CD14-positive monocyte (primary cell): ENCODE data around the gene YTHDF1. TPM values are rescaled to one million over a fixed set of nuclear protein-coding genes. Genes with fewer than 3 reads are reported as not detected.

ENCODE experiments used
- DNase-seq, 3 donors: peaks; one replicate each; pipeline ENCODE4 v3.0.0-alpha.2; 2011 to 2022
- H2AFZ ChIP-seq: 2 replicates; pipeline ENCODE4 v1.6.0; 2012; ENCODE audit warnings: mild to moderate bottlenecking, low read depth, low read length, inconsistent platforms; ENCODE audit not compliant: insufficient read depth, poor library complexity, severe bottlenecking
- H3K27ac ChIP-seq, 2 donors: 1 replicate in 1 of 2; 2 replicates in 1 of 2; pipeline ENCODE4 v1.5.1; 2012 to 2013; ENCODE audit warnings: low read length in 2 of 2, control low read depth in 1 of 2, inconsistent platforms in 1 of 2, low read depth in 1 of 2, mild to moderate bottlenecking in 1 of 2
- H3K27me3 ChIP-seq, 2 donors: one replicate each; pipeline versions ENCODE4 v1.6.0 to v1.6.1; 2011 to 2013; ENCODE audit warnings: low read length in 2 of 2; ENCODE audit not compliant: control insufficient read depth in 2 of 2, insufficient read depth in 2 of 2
- H3K36me3 ChIP-seq, 2 donors: replicated peaks in 1 of 2; 1 replicate in 1 of 2; 2 replicates in 1 of 2; pipeline versions ENCODE4 v1.5.1 to v1.6.1; 2012 to 2013; ENCODE audit warnings: low read length in 2 of 2, control low read depth in 1 of 2, inconsistent platforms in 1 of 2, mild to moderate bottlenecking in 1 of 2; ENCODE audit not compliant: insufficient read depth in 2 of 2, control insufficient read depth in 1 of 2
- H3K4me1 ChIP-seq, 2 donors: 1 replicate in 1 of 2; 2 replicates in 1 of 2; pipeline versions ENCODE4 v1.5.1 to v1.6.1; 2012 to 2013; ENCODE audit warnings: low read length in 2 of 2, control low read depth in 1 of 2, inconsistent platforms in 1 of 2, mild to moderate bottlenecking in 1 of 2, moderate library complexity in 1 of 2; ENCODE audit not compliant: insufficient read depth in 2 of 2, control insufficient read depth in 1 of 2
- H3K4me2 ChIP-seq: replicated peaks from 2 replicates; pipeline ENCODE3; 2012; ENCODE audit warnings: low read length, moderate library complexity, mild to moderate bottlenecking; ENCODE audit not compliant: poor library complexity, severe bottlenecking; ENCODE audit errors: extremely low read depth
- H3K4me3 ChIP-seq, 3 experiments: fragments of 200-600 bp in 1 of 3; sonication (generic) in 1 of 3; replicated peaks in 1 of 3; 1 replicate in 2 of 3; 2 replicates in 1 of 3; pipeline ENCODE4 v1.5.1; 2011 to 2013; ENCODE audit warnings: low read length in 3 of 3, mild to moderate bottlenecking in 3 of 3, control low read depth in 2 of 3, low read depth in 2 of 3, inconsistent platforms in 1 of 3, moderate library complexity in 1 of 3
- H3K79me2 ChIP-seq: 2 replicates; pipeline ENCODE4 v1.6.0; 2012; ENCODE audit warnings: mild to moderate bottlenecking, control low read depth, inconsistent platforms, low read length, moderate library complexity; ENCODE audit not compliant: insufficient read depth
- H3K9ac ChIP-seq: 2 replicates; pipeline ENCODE4 v1.6.0; 2017; ENCODE audit warnings: low read length, mild to moderate bottlenecking; ENCODE audit not compliant: insufficient read depth, poor library complexity, severe bottlenecking
- H3K9me3 ChIP-seq, 2 donors: replicated peaks in 1 of 2; 1 replicate in 1 of 2; 2 replicates in 1 of 2; pipeline versions ENCODE4 v1.5.1 to v1.6.1; 2012 to 2013; ENCODE audit warnings: low read length in 2 of 2, control low read depth in 1 of 2; ENCODE audit not compliant: control insufficient read depth in 1 of 2, insufficient read depth in 1 of 2
- H4K20me1 ChIP-seq: 2 replicates; pipeline ENCODE4 v1.6.0; 2012; ENCODE audit warnings: mild to moderate bottlenecking, low read length, control low read depth, moderate library complexity; ENCODE audit not compliant: insufficient read depth
- H3K27ac Mint-ChIP-seq, 7 donors: one replicate each; pipeline ENCODE4 v1.8.0; 2020; ENCODE audit warnings: mild to moderate bottlenecking in 7 of 7, mixed read lengths in 7 of 7, moderate library complexity in 6 of 7, inconsistent platforms in 2 of 7
- H3K27me3 Mint-ChIP-seq, 3 donors: one replicate each; pipeline ENCODE4 v1.8.0; 2021 to 2022; ENCODE audit warnings: low read depth in 3 of 3, mild to moderate bottlenecking in 3 of 3, mixed read lengths in 3 of 3, moderate library complexity in 3 of 3, inconsistent platforms in 1 of 3
- H3K36me3 Mint-ChIP-seq, 2 donors: one replicate each; pipeline ENCODE4 v1.8.0; 2020; ENCODE audit warnings: mixed read lengths in 2 of 2, inconsistent platforms in 1 of 2, mild to moderate bottlenecking in 1 of 2
- H3K4me1 Mint-ChIP-seq: one replicate; pipeline ENCODE4 v1.8.0; 2020; ENCODE audit warnings: mild to moderate bottlenecking, mixed read lengths
- H3K4me3 Mint-ChIP-seq, 2 donors: one replicate each; pipeline ENCODE4 v1.8.0; 2020; ENCODE audit warnings: mild to moderate bottlenecking in 2 of 2, mixed read lengths in 2 of 2, moderate library complexity in 1 of 2
- H3K9me3 Mint-ChIP-seq, 7 donors: one replicate each; pipeline ENCODE4 v1.8.0; 2020 to 2022; ENCODE audit warnings: mixed read lengths in 7 of 7, mild to moderate bottlenecking in 6 of 7, moderate library complexity in 6 of 7, inconsistent platforms in 2 of 7
- CTCF ChIP-seq: fragments of 200-600 bp; IDR thresholded peaks from one replicate; pipeline ENCODE4 v1.8.0; 2022; ENCODE audit warnings: antibody characterized with exemption, mild to moderate bottlenecking
- WGBS: methylation state at CpG from one replicate; pipeline ENCODE4 v1.1.5; 2013; ENCODE audit warnings: missing lambda C conversion rate; ENCODE audit not compliant: insufficient coverage; 5-methylcytosine and 5-hydroxymethylcytosine counted together
- intact Hi-C, 2 donors: fragments of 100-400 bp; cut with micrococcal nuclease; formaldehyde crosslinking; loops; one replicate each; pipeline versions ENCODE4 v1.15.0 to v1.15.1; 2023
- polyA plus RNA-seq, 3 donors: library from polyadenylated mRNA; depleted of rRNA in 1 of 3; unstranded in 2 of 3; stranded (reverse) in 1 of 3; fragments of 300-500 nt in 2 of 3; fragments of >200 nt in 1 of 3; fragmentation: Illumina TruSeq in 2 of 3; gene quantifications; 1 replicate in 2 of 3; 2 replicates in 1 of 3; pipeline ENCODE4 v1.2.3, GENCODE V29; 2012 to 2021

The YTHDF1 gene
- polyA plus RNA-seq, 3 donors: 18.0 to 33.4 (median 25.9) TPM

GRCh38 chr20:63215101-63216040, 560 bp downstream of the YTHDF1 start:
- Histone ChIP-seq H3K9me3 (no peaks in the 10 kb centered on the region), H3K4me2 (peak overlapping the region; percentile 92), H3K27me3 (no peaks in the 10 kb centered on the region), H3K4me1 (peaks cover 15 to 19% of the 10 kb centered on the region in 2 donors), H3K4me3 (peak overlapping the region; percentile 69 to 89 (median 85)), H2AFZ (peak overlapping the region; percentile 83), H3K36me3 (peaks cover 30 to 43% of the 10 kb centered on the region in 2 donors), H3K9ac (peak overlapping the region; percentile 90), H3K79me2 (peaks cover 54% of the 10 kb centered on the region), H3K27ac (peak overlapping the region; percentile 62 to 86), H4K20me1 (peaks cover 49% of the 10 kb centered on the region)
- Mint-ChIP-seq H3K36me3 (peaks cover 32 to 40% of the 10 kb centered on the region in 2 donors), H3K27me3 (peaks cover 3 to 6% (median 6%) of the 10 kb centered on the region in 3 donors), H3K27ac (peak overlapping the region; percentile 85 to 95 (median 91)), H3K4me1 (peaks cover 24% of the 10 kb centered on the region), H3K4me3 (peak overlapping the region; percentile 91 to 93), H3K9me3 (no peaks in the 10 kb centered on the region)
- peak in 1 of 3 donors; percentile 36 for DNase-seq
- TF ChIP-seq CTCF: no peak
- 3% methylated on average over 80 of the region's 81 CpGs for WGBS
- intact Hi-C loops: loop anchor here (2.0 to 10.0 kb wide), 2 partner anchors 281 to 287 kb away; partner anchors contain the start of gene GID8 (in 1 of the 2)

- Mint-ChIP-seq H3K36me3 (peaks cover 38 to 49% of the 10 kb centered on the region in 2 donors), H3K27ac (peak overlapping the region in 3 of 7 donors; percentile 20 to 94 (median 44)), H3K27me3 (peaks cover 0 to 2% (median 2%) of the 10 kb centered on the region in 3 donors), H3K4me1 (peaks cover 24% of the 10 kb centered on the region), H3K9me3 (no peaks in the 10 kb centered on the region), H3K4me3 (peak overlapping the region; percentile 91 to 93)
- Histone ChIP-seq H3K9me3 (no peaks in the 10 kb centered on the region), H3K4me2 (peak overlapping the region; percentile 92), H2AFZ (no peak overlapping the region), H4K20me1 (peaks cover 58% of the 10 kb centered on the region), H3K4me3 (peak overlapping the region in 1 of 3 experiments; percentile 85), H3K79me2 (peaks cover 62% of the 10 kb centered on the region), H3K27me3 (no peaks in the 10 kb centered on the region), H3K27ac (peak overlapping the region in 1 of 2 donors; percentile 86), H3K4me1 (peaks cover 15 to 19% of the 10 kb centered on the region in 2 donors), H3K9ac (no peak overlapping the region), H3K36me3 (peaks cover 39 to 52% of the 10 kb centered on the region in 2 donors)
- 81% methylated on average over 2 of the region's 6 CpGs for WGBS
- intact Hi-C loops: loop anchor here in 1 of 2 donors (10.0 kb wide), 1 partner anchor 280 kb away; the partner anchor contains the start of gene GID8
- no peak for TF ChIP-seq CTCF
- DNase-seq: no peak
Measured at GRCh38 chr20:63214514-63214913, 1.4 kb downstream of the YTHDF1 start.
